SK-N-SH (cell line): ENCODE data around the gene FLCN. TPM values are rescaled to one million over a fixed set of nuclear protein-coding genes. Genes with fewer than 3 reads are reported as not detected.
A peak's percentile ranks its signal among the peaks of the same experiment; 100 is the strongest.

Source experiments
- CTCF ChIA-PET: fragments of 300-600, 350-600 bp; formaldehyde crosslinking; extraction: SDS; loops from one replicate; lab custom pipeline; 2021; lab: Yijun Ruan, JAX
- POLR2A ChIA-PET: fragments of 350-600 bp; sonication (Branson Sonifier 250); formaldehyde crosslinking; extraction: SDS; loops from one replicate; lab custom pipeline; 2020; ENCODE audit warnings: antibody characterized with exemption, inconsistent platforms; lab: Yijun Ruan, JAX
- DNase-seq: peaks from one replicate; pipeline ENCODE4 v3.0.0; 2012
- H2AFZ ChIP-seq: fragments of 200-600 bp; sonication (generic); 2 replicates; pipeline ENCODE4 v1.8.1; 2016; ENCODE audit warnings: antibody characterized with exemption, mild to moderate bottlenecking, low read depth
- H3F3A ChIP-seq: fragments of 200-600 bp; sonication (generic); replicated peaks from 2 replicates; pipeline ENCODE3; 2016; ENCODE audit warnings: antibody characterized with exemption, mild to moderate bottlenecking; ENCODE audit not compliant: insufficient read depth
- H3K27ac ChIP-seq, 2 experiments: fragments of 200-500 bp in 1 of 2; fragments of 200-600 bp in 1 of 2; sonication (Bioruptor generic) in 1 of 2; sonication (generic), shearing (Covaris generic) in 1 of 2; 2 replicates each; pipeline versions ENCODE4 v1.5.1 to v1.6.1; 2014 to 2016; ENCODE audit warnings: low read depth in 2 of 2, inconsistent platforms in 1 of 2, low read length in 1 of 2, mild to moderate bottlenecking in 1 of 2, mixed read lengths in 1 of 2
- H3K27me3 ChIP-seq: fragments of 200-600 bp; sonication (generic), shearing (Covaris generic); 2 replicates; pipeline ENCODE4 v1.6.1; 2016; ENCODE audit warnings: mixed run types; ENCODE audit not compliant: insufficient read depth
- H3K36me3 ChIP-seq, 2 experiments: fragments of 200-500 bp in 1 of 2; fragments of 200-600 bp in 1 of 2; sonication (Bioruptor generic) in 1 of 2; sonication (generic) in 1 of 2; replicated peaks in 1 of 2; 2 replicates each; pipeline versions ENCODE3 to v1.5.1; 2014 to 2016; ENCODE audit warnings: low read length in 1 of 2, mild to moderate bottlenecking in 1 of 2; ENCODE audit not compliant: insufficient read depth in 2 of 2, control insufficient read depth in 1 of 2
- H3K4me1 ChIP-seq, 2 experiments: fragments of 200-500 bp in 1 of 2; fragments of 200-600 bp in 1 of 2; sonication (Bioruptor generic) in 1 of 2; sonication (generic), shearing (Covaris generic) in 1 of 2; 2 replicates each; pipeline versions ENCODE4 v1.5.1 to v1.6.1; 2014 to 2016; ENCODE audit warnings: low read depth in 1 of 2, low read length in 1 of 2, mixed run types in 1 of 2; ENCODE audit not compliant: insufficient read depth in 2 of 2, control insufficient read depth in 1 of 2
- H3K4me2 ChIP-seq: fragments of 200-600 bp; sonication (generic), shearing (Covaris generic); 2 replicates; pipeline ENCODE4 v1.6.1; 2017; ENCODE audit warnings: mixed run types
- H3K4me3 ChIP-seq, 2 experiments: fragments of 200-500 bp in 1 of 2; fragments of 200-600 bp in 1 of 2; sonication (Bioruptor generic) in 1 of 2; sonication (generic), shearing (Covaris generic) in 1 of 2; 2 replicates each; pipeline versions ENCODE4 v1.5.1 to v1.8.1; 2014 to 2016; ENCODE audit warnings: low read depth in 2 of 2, inconsistent platforms in 1 of 2, low read length in 1 of 2, mild to moderate bottlenecking in 1 of 2, mixed read lengths in 1 of 2, moderate library complexity in 1 of 2
- H3K79me2 ChIP-seq: fragments of 200-600 bp; sonication (generic); 2 replicates; pipeline ENCODE4 v1.8.1; 2017; ENCODE audit warnings: mild to moderate bottlenecking; ENCODE audit not compliant: insufficient read depth
- H3K9ac ChIP-seq: fragments of 200-600 bp; sonication (generic); 2 replicates; pipeline ENCODE4 v1.6.1; 2017; ENCODE audit warnings: mixed run types
- H3K9me2 ChIP-seq: fragments of 200-600 bp; sonication (generic); 2 replicates; pipeline ENCODE4 v1.6.1; 2017; ENCODE audit warnings: mixed run types
- H3K9me3 ChIP-seq: fragments of 200-600 bp; sonication (generic); 2 replicates; pipeline ENCODE4 v1.6.1; 2017; ENCODE audit warnings: mixed run types, mild to moderate bottlenecking, moderate library complexity
- H4K20me1 ChIP-seq: fragments of 200-600 bp; sonication (generic); 2 replicates; pipeline ENCODE4 v1.6.1; 2017; ENCODE audit warnings: mild to moderate bottlenecking, mixed run types; ENCODE audit not compliant: insufficient read depth
- CHD2 ChIP-seq: fragments of 150-350 bp; IDR thresholded peaks from 2 replicates; pipeline ENCODE4 v1.6.1; 2018; ENCODE audit warnings: low read length; ENCODE audit not compliant: partially characterized antibody
- CTCF ChIP-seq: fragments of 200-600 bp; sonication (generic); IDR thresholded peaks from 2 replicates; pipeline ENCODE4 v1.6.1; 2017; ENCODE audit warnings: antibody characterized with exemption, mild to moderate bottlenecking, moderate library complexity
- ELF1 ChIP-seq: IDR thresholded peaks from 2 replicates; pipeline ENCODE4 v1.4.0; 2012
- GATA2 ChIP-seq: sonication (generic); formaldehyde crosslinking; IDR thresholded peaks from 2 replicates; pipeline ENCODE4 v1.5.0; 2020; ENCODE audit warnings: mild to moderate bottlenecking, missing genetic modification reagents
- MEF2A ChIP-seq: IDR thresholded peaks from 2 replicates; pipeline ENCODE4 v1.4.0; 2012; ENCODE audit warnings: low read depth, borderline replicate concordance
- NFIC ChIP-seq: IDR thresholded peaks from 2 replicates; pipeline ENCODE4 v1.4.0; 2012; ENCODE audit warnings: borderline replicate concordance
- NRF1 ChIP-seq: IDR thresholded peaks from 2 replicates; pipeline ENCODE4 v1.6.1; 2012; ENCODE audit warnings: low read depth, mild to moderate bottlenecking, low read length
- POLR2AphosphoS5 ChIP-seq: IDR thresholded peaks from 2 replicates; pipeline ENCODE4 v1.6.1; 2012; ENCODE audit warnings: low read depth, low read length
- RAD21 ChIP-seq: IDR thresholded peaks from 2 replicates; pipeline ENCODE4 v1.6.1; 2012; ENCODE audit warnings: mild to moderate bottlenecking, low read length
- RFX5 ChIP-seq: IDR thresholded peaks from 2 replicates; pipeline ENCODE4 v1.6.1; 2012; ENCODE audit warnings: mild to moderate bottlenecking, improper control_type of control experiment, low read length
- RXRA ChIP-seq: IDR thresholded peaks from 2 replicates; pipeline ENCODE4 v1.4.0; 2012; ENCODE audit warnings: low read depth, mild to moderate bottlenecking, borderline replicate concordance
- SMC3 ChIP-seq: IDR thresholded peaks from 2 replicates; pipeline ENCODE4 v1.6.1; 2012; ENCODE audit warnings: low read depth, low read length, improper control_type of control experiment
- ZBTB33 ChIP-seq: IDR thresholded peaks from 2 replicates; pipeline ENCODE4 v1.4.0; 2012; ENCODE audit warnings: low read depth, borderline replicate concordance
- WGBS: methylation state at CpG from one replicate; pipeline ENCODE4 v1.1.6; 2017; ENCODE audit warnings: low lambda C conversion rate; 5-methylcytosine and 5-hydroxymethylcytosine counted together
- polyA plus RNA-seq, 3 experiments: library from polyadenylated mRNA; depleted of rRNA; stranded (reverse); fragments of >200 nt; gene quantifications; 2 replicates each; pipeline ENCODE4 v1.2.3, GENCODE V29; 2012
- TF ChIP-seq, protein P1 (sequence below): IDR thresholded peaks from 2 replicates; pipeline ENCODE4 v1.6.1; 2012; ENCODE audit warnings: mild to moderate bottlenecking, low read depth, low read length, moderate library complexity
- TF ChIP-seq, protein P2 (sequence below): fragments of 150-350 bp; IDR thresholded peaks from 2 replicates; pipeline ENCODE4 v1.6.1; 2016; ENCODE audit warnings: mild to moderate bottlenecking, low read depth, low read length
- TF ChIP-seq, protein P3 (sequence below): IDR thresholded peaks from 2 replicates; pipeline ENCODE4 v1.4.0; 2012; ENCODE audit warnings: low read depth

Gene FLCN
- polyA plus RNA-seq, 1 of the 3 experiments (the other 2 are of a cell fraction) = 14.6 TPM

DNA sequence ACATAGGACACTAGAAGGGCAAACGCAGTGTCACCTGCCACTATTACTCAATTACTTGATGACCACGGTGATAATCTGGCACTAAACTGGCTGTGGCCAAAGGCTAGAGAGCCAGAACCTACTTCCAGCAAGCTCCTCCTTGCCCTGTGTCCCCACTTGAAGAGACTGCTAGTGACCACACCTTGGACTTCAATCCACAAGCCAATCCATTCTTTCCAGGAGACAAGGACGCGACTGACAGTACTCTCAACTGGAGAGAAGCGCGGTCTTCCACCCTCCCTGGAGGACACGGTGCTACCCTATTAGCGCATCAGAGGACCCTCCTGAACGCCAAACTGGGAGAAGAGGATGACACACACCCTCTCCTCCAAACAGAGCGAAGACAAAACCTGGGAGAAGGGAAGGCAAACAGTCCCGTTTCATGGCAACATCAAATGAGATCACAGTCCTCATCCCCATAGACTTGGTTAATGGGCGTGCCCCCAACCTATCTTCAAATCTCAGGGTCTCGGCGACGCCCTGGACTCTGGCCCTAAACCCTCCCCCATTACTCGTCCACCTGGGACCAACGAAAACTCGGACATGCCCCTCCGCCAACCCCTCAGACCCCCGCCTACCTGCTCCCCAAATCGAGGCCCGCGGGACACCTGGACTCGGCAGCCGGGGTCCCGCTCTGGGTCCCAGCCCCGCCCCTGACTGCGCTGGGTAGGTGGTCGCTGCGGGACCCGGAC lies 508 bp downstream of the FLCN start (continued):
- TF ChIP-seq, protein P1, sequence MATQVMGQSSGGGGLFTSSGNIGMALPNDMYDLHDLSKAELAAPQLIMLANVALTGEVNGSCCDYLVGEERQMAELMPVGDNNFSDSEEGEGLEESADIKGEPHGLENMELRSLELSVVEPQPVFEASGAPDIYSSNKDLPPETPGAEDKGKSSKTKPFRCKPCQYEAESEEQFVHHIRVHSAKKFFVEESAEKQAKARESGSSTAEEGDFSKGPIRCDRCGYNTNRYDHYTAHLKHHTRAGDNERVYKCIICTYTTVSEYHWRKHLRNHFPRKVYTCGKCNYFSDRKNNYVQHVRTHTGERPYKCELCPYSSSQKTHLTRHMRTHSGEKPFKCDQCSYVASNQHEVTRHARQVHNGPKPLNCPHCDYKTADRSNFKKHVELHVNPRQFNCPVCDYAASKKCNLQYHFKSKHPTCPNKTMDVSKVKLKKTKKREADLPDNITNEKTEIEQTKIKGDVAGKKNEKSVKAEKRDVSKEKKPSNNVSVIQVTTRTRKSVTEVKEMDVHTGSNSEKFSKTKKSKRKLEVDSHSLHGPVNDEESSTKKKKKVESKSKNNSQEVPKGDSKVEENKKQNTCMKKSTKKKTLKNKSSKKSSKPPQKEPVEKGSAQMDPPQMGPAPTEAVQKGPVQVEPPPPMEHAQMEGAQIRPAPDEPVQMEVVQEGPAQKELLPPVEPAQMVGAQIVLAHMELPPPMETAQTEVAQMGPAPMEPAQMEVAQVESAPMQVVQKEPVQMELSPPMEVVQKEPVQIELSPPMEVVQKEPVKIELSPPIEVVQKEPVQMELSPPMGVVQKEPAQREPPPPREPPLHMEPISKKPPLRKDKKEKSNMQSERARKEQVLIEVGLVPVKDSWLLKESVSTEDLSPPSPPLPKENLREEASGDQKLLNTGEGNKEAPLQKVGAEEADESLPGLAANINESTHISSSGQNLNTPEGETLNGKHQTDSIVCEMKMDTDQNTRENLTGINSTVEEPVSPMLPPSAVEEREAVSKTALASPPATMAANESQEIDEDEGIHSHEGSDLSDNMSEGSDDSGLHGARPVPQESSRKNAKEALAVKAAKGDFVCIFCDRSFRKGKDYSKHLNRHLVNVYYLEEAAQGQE = no peak
- TF ChIP-seq NRF1 (no peak), SMC3 (no peak), CHD2 (no peak)

GRCh38 chr17:17235212-17236174 lies 1.5 kb downstream of the FLCN start:
- Histone ChIP-seq H3F3A (no peaks in the 10 kb centered on the region), H3K79me2 (peaks cover 47% of the 10 kb centered on the region), H3K27me3 (no peaks in the 10 kb centered on the region), H3K9ac (peak overlapping the region; percentile 96), H3K4me1 (peaks cover 4 to 12% of the 10 kb centered on the region in 2 experiments; a peak in 3 of 4 replicates), H3K27ac (peak overlapping the region in 1 of 2 experiments; percentile 87; a peak in 2 of 4 replicates), H3K36me3 (peaks cover 4 to 8% of the 10 kb centered on the region in 2 experiments), H3K9me2 (no peaks in the 10 kb centered on the region), H4K20me1 (peaks cover 21% of the 10 kb centered on the region), H2AFZ (no peak overlapping the region), H3K4me3 (peak overlapping the region; percentile 80 to 100), H3K4me2 (peak overlapping the region; percentile 99), H3K9me3 (no peaks in the 10 kb centered on the region)
- TF ChIP-seq, protein P2, sequence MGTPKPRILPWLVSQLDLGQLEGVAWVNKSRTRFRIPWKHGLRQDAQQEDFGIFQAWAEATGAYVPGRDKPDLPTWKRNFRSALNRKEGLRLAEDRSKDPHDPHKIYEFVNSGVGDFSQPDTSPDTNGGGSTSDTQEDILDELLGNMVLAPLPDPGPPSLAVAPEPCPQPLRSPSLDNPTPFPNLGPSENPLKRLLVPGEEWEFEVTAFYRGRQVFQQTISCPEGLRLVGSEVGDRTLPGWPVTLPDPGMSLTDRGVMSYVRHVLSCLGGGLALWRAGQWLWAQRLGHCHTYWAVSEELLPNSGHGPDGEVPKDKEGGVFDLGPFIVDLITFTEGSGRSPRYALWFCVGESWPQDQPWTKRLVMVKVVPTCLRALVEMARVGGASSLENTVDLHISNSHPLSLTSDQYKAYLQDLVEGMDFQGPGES = no peak
- no peak for TF ChIP-seq GATA2 (CRISPR knock-in tag)
- TF ChIP-seq ELF1 = no peak
- TF ChIP-seq, protein P3, sequence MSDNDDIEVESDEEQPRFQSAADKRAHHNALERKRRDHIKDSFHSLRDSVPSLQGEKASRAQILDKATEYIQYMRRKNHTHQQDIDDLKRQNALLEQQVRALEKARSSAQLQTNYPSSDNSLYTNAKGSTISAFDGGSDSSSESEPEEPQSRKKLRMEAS = no peak
- TF ChIP-seq RAD21 = no peak
- TF ChIP-seq RFX5 = no peak
- TF ChIP-seq NFIC = no peak
- no peak for TF ChIP-seq MEF2A
- TF ChIP-seq ZBTB33 = no peak
- no peak for TF ChIP-seq CTCF
- TF ChIP-seq POLR2AphosphoS5 = no peak
- TF ChIP-seq RXRA = no peak
- ChIA-PET CTCF (interaction anchor here (1.0 to 1.3 kb wide), 3 partner anchors 9 to 244 kb away, joined by 3 to 4 read pairs (median 3); no protein-coding TSS in a partner anchor), POLR2A (no interaction called here)
- 81% methylated on average over 15 of the region's 19 CpGs for WGBS
- DNase-seq = no peak
